Activated CD8-positive, alpha-beta T cell treated with anti-CD3 and anti-CD28 coated beads, Interleukin-2, amount 10 ng/mL, durations not matched to agents 7 days and 5 days (primary cell): ENCODE results near the gene GUCY1B1. TPM values are rescaled to one million over a fixed set of nuclear protein-coding genes. Genes with fewer than 3 reads are reported as not detected.
A peak's percentile ranks its signal among the peaks of the same experiment; 100 is the strongest.

Experiments
- ATAC-seq: fragments of 150-1000 bp; cut with Tn5 transposase; one replicate; pipeline ENCODE4 v1.10.0; 2021; ENCODE audit warnings: moderate library complexity
- CTCF ChIA-PET: fragments of 350-600 bp; sonication (Branson Sonifier 250); formaldehyde crosslinking; loops from one replicate; lab custom pipeline; 2021; ENCODE audit warnings: antibody characterized with exemption; lab: Charles Lee
- POLR2A ChIA-PET: fragments of 350-600 bp; sonication (Branson Sonifier 250); formaldehyde crosslinking; loops from one replicate; lab custom pipeline; 2021; ENCODE audit warnings: antibody characterized with exemption; lab: Charles Lee
- DNase-seq: peaks from one replicate; pipeline ENCODE4 v3.0.0-alpha.2; 2020
- H3K27ac Mint-ChIP-seq: one replicate; pipeline ENCODE4 v1.8.0; 2021; ENCODE audit warnings: mild to moderate bottlenecking, mixed read lengths
- H3K27me3 Mint-ChIP-seq: one replicate; pipeline ENCODE4 v1.8.0; 2021; ENCODE audit warnings: low read depth, mixed read lengths
- H3K36me3 Mint-ChIP-seq: one replicate; pipeline ENCODE4 v1.8.0; 2021; ENCODE audit warnings: low read depth, mixed read lengths
- H3K4me1 Mint-ChIP-seq: one replicate; pipeline ENCODE4 v1.8.0; 2021; ENCODE audit warnings: low read depth, mixed read lengths
- H3K4me3 Mint-ChIP-seq: one replicate; pipeline ENCODE4 v1.8.0; 2021; ENCODE audit warnings: mild to moderate bottlenecking, mixed read lengths
- H3K9me3 Mint-ChIP-seq: one replicate; pipeline ENCODE4 v1.8.0; 2022; ENCODE audit warnings: mixed read lengths; ENCODE audit not compliant: insufficient read depth
- total RNA-seq, 2 experiments: library from RNA; stranded (reverse); gene quantifications; one replicate each; pipeline ENCODE4 v1.2.3, GENCODE V29; 2021

GUCY1B1 gene
- total RNA-seq, 2 experiments from 2014 or later: 0.10 to 0.26 TPM

GRCh38 chr4:155807021-155807420 lies 48.2 kb downstream of the GUCY1B1 start:
- POLR2A ChIA-PET: no interaction called here
- Mint-ChIP-seq H3K27me3 (no peaks in the 10 kb centered on the region), H3K36me3 (no peaks in the 10 kb centered on the region), H3K4me1 (peaks cover 6% of the 10 kb centered on the region), H3K9me3 (no peaks in the 10 kb centered on the region), H3K4me3 (no peak overlapping the region), H3K27ac (no peak overlapping the region)
- no peak for DNase-seq
- CTCF ChIA-PET: interaction anchor here (0.9 kb wide), 1 partner anchor 20 kb away, joined by 3 read pairs; no protein-coding TSS in a partner anchor
- ATAC-seq: no peak

- peaks cover 6% of the 10 kb centered on the region for H3K4me1 Mint-ChIP-seq
- DNase-seq (peak; percentile 34), ATAC-seq (peak; percentile 77)
- no peak overlapping the region for H3K4me3 Mint-ChIP-seq
- CTCF ChIA-PET: interaction anchor here (0.7 to 3.6 kb wide), 7 partner anchors 8 to 288 kb away, joined by 3 to 47 read pairs (median 3); partner anchors contain the start of gene CTSO
- H3K27me3 Mint-ChIP-seq: no peaks in the 10 kb centered on the region
- no peaks in the 10 kb centered on the region for H3K36me3 Mint-ChIP-seq
- POLR2A ChIA-PET: interaction anchor here (1.0 kb wide), 1 partner anchor 144 kb away, joined by 3 read pairs; the partner anchor contains the start of gene CTSO
- H3K27ac Mint-ChIP-seq: no peak overlapping the region
- no peaks in the 10 kb centered on the region for H3K9me3 Mint-ChIP-seq
Observed at GRCh38 chr4:155809835-155810234, 51.0 kb downstream of the GUCY1B1 start.

- H3K27me3 Mint-ChIP-seq: peaks cover 1% of the 10 kb centered on the region
- no peaks in the 10 kb centered on the region for H3K4me1 Mint-ChIP-seq
- H3K36me3 Mint-ChIP-seq: no peaks in the 10 kb centered on the region
- no peaks in the 10 kb centered on the region for H3K9me3 Mint-ChIP-seq
- ATAC-seq (no peak), DNase-seq (no peak)
- H3K27ac Mint-ChIP-seq: no peak overlapping the region
- ChIA-PET CTCF (interaction anchor here (1.0 to 3.6 kb wide), 5 partner anchors 7 to 141 kb away, joined by 3 to 47 read pairs (median 3); partner anchors contain the start of gene CTSO), POLR2A (no interaction called here)
- no peak overlapping the region for H3K4me3 Mint-ChIP-seq
Observed at GRCh38 chr4:155811083-155811482, 52.3 kb downstream of the GUCY1B1 start.

- no peak for ATAC-seq
- ChIA-PET POLR2A (no interaction called here), CTCF (interaction anchor here (0.8 to 1.0 kb wide), 2 partner anchors 8 to 135 kb away, joined by 3 read pairs; partner anchors contain the start of gene CTSO)
- DNase-seq: no peak
- Mint-ChIP-seq H3K27me3 (peaks cover 4% of the 10 kb centered on the region), H3K27ac (no peak overlapping the region), H3K9me3 (no peaks in the 10 kb centered on the region), H3K4me1 (no peaks in the 10 kb centered on the region), H3K4me3 (no peak overlapping the region), H3K36me3 (no peaks in the 10 kb centered on the region)
Observed at GRCh38 chr4:155818639-155819038, 59.8 kb downstream of the GUCY1B1 start.

GRCh38 chr4:155819066-155819465 lies 60.2 kb downstream of the GUCY1B1 start:
- no peaks in the 10 kb centered on the region for H3K36me3 Mint-ChIP-seq
- H3K27me3 Mint-ChIP-seq: peaks cover 4% of the 10 kb centered on the region
- no peak overlapping the region for H3K4me3 Mint-ChIP-seq
- POLR2A ChIA-PET: no interaction called here
- no peak for ATAC-seq
- H3K9me3 Mint-ChIP-seq: no peaks in the 10 kb centered on the region
- CTCF ChIA-PET: interaction anchor here (0.8 kb wide), 1 partner anchor 134 kb away, joined by 3 read pairs; the partner anchor contains the start of gene CTSO
- no peak for DNase-seq
- H3K4me1 Mint-ChIP-seq: no peaks in the 10 kb centered on the region
- H3K27ac Mint-ChIP-seq: no peak overlapping the region

- ChIA-PET CTCF (no interaction called here), POLR2A (no interaction called here)
- Mint-ChIP-seq H3K27ac (no peak overlapping the region), H3K9me3 (no peaks in the 10 kb centered on the region), H3K36me3 (no peaks in the 10 kb centered on the region), H3K4me3 (no peak overlapping the region), H3K27me3 (peaks cover 3% of the 10 kb centered on the region), H3K4me1 (no peaks in the 10 kb centered on the region)
- no peak for ATAC-seq
- no peak for DNase-seq
Observed at GRCh38 chr4:155820887-155821518, 62.2 kb downstream of the GUCY1B1 start.

- ATAC-seq: no peak
- H3K4me3 Mint-ChIP-seq: no peak overlapping the region
Observed at GRCh38 chr4:155822572-155822971, 63.8 kb downstream of the GUCY1B1 start.

GRCh38 chr4:155828628-155829027 lies 69.8 kb downstream of the GUCY1B1 start:
- Mint-ChIP-seq H3K27me3 (no peaks in the 10 kb centered on the region), H3K36me3 (no peaks in the 10 kb centered on the region), H3K9me3 (no peaks in the 10 kb centered on the region), H3K27ac (no peak overlapping the region), H3K4me3 (no peak overlapping the region), H3K4me1 (no peaks in the 10 kb centered on the region)
- POLR2A ChIA-PET: no interaction called here
- CTCF ChIA-PET: no interaction called here
- ATAC-seq: no peak
- DNase-seq: no peak

More at GRCh38 chr4:155822572-155822971, 63.8 kb downstream of the GUCY1B1 start:
- Mint-ChIP-seq H3K4me1 (no peaks in the 10 kb centered on the region), H3K36me3 (no peaks in the 10 kb centered on the region), H3K27ac (no peak overlapping the region), H3K27me3 (peaks cover 3% of the 10 kb centered on the region), H3K9me3 (no peaks in the 10 kb centered on the region)
- POLR2A ChIA-PET: no interaction called here
- DNase-seq: no peak
- CTCF ChIA-PET: no interaction called here

GRCh38 chr4:155832664-155833063 lies 73.8 kb downstream of the GUCY1B1 start:
- H3K4me3 Mint-ChIP-seq: no peak overlapping the region
- ChIA-PET POLR2A (no interaction called here), CTCF (no interaction called here)
- no peaks in the 10 kb centered on the region for H3K36me3 Mint-ChIP-seq
- peaks cover 2% of the 10 kb centered on the region for H3K27me3 Mint-ChIP-seq
- H3K4me1 Mint-ChIP-seq: no peaks in the 10 kb centered on the region
- H3K27ac Mint-ChIP-seq: no peak overlapping the region
- no peak for ATAC-seq
- no peak for DNase-seq
- no peaks in the 10 kb centered on the region for H3K9me3 Mint-ChIP-seq

GRCh38 chr4:155837203-155837796 lies 78.5 kb downstream of the GUCY1B1 start:
- no peak for DNase-seq
- Mint-ChIP-seq H3K9me3 (no peaks in the 10 kb centered on the region), H3K27ac (no peak overlapping the region), H3K27me3 (peaks cover 8% of the 10 kb centered on the region), H3K4me3 (no peak overlapping the region), H3K4me1 (no peaks in the 10 kb centered on the region), H3K36me3 (no peaks in the 10 kb centered on the region)
- ATAC-seq: no peak
- POLR2A ChIA-PET: no interaction called here
- CTCF ChIA-PET: no interaction called here

GRCh38 chr4:155842080-155842479 lies 83.3 kb downstream of the GUCY1B1 start:
- H3K9me3 Mint-ChIP-seq: peaks cover 1% of the 10 kb centered on the region
- ChIA-PET CTCF (no interaction called here), POLR2A (no interaction called here)
- no peak overlapping the region for H3K4me3 Mint-ChIP-seq
- H3K27ac Mint-ChIP-seq: no peak overlapping the region
- peaks cover 8% of the 10 kb centered on the region for H3K27me3 Mint-ChIP-seq
- H3K4me1 Mint-ChIP-seq: no peaks in the 10 kb centered on the region
- no peak for ATAC-seq
- no peaks in the 10 kb centered on the region for H3K36me3 Mint-ChIP-seq
- no peak for DNase-seq

- POLR2A ChIA-PET: no interaction called here
- peaks cover 4% of the 10 kb centered on the region for H3K9me3 Mint-ChIP-seq
- CTCF ChIA-PET: no interaction called here
- H3K4me3 Mint-ChIP-seq: no peak overlapping the region
- H3K27ac Mint-ChIP-seq: no peak overlapping the region
- H3K4me1 Mint-ChIP-seq: no peaks in the 10 kb centered on the region
- H3K27me3 Mint-ChIP-seq: no peaks in the 10 kb centered on the region
- no peaks in the 10 kb centered on the region for H3K36me3 Mint-ChIP-seq
- ATAC-seq (no peak), DNase-seq (no peak)
Observed at GRCh38 chr4:155846929-155847328, 88.1 kb downstream of the GUCY1B1 start.
